OCI-LY7 (cell line): ENCODE measurements around the gene CACNB2. TPM values are rescaled to one million over a fixed set of nuclear protein-coding genes. Genes with fewer than 3 reads are reported as not detected.

Experiments used
- BruUV-seq: library from RNA; stranded (reverse); fragments of 400-500 nt; replicated peaks from 2 replicates; lab custom pipeline; 2021; lab: Mats Ljungman, UMichigan
- CTCF ChIA-PET: fragments of 300-600 bp; sonication (Branson Sonifier 250); formaldehyde crosslinking; loops from one replicate; lab custom pipeline; 2022; ENCODE audit warnings: antibody characterized with exemption; ENCODE audit not compliant: unreplicated experiment; lab: Charles Lee
- POLR2A ChIA-PET: fragments of 300-600 bp; sonication (Branson Sonifier 250); formaldehyde crosslinking; loops from one replicate; lab custom pipeline; 2022; ENCODE audit warnings: antibody characterized with exemption; lab: Charles Lee
- DNase-seq: peaks from one replicate; pipeline ENCODE4 v3.0.0-alpha.2; 2015; ENCODE audit warnings: low spot score
- H2AFZ ChIP-seq: fragments of 200-600 bp; sonication (generic), shearing (Covaris generic); 2 replicates; pipeline ENCODE4 v1.6.1; 2014; ENCODE audit warnings: mild to moderate bottlenecking, antibody characterized with exemption, low read length, moderate library complexity
- H3K27ac ChIP-seq: fragments of 200-600 bp; sonication (generic); 2 replicates; pipeline ENCODE4 v1.5.1; 2014; ENCODE audit warnings: mixed run types, low read depth, mild to moderate bottlenecking, moderate library complexity, low read length, inconsistent platforms; ENCODE audit not compliant: poor library complexity, severe bottlenecking
- H3K36me3 ChIP-seq: fragments of 200-600 bp; sonication (generic); 2 replicates; pipeline ENCODE4 v1.6.1; 2014; ENCODE audit warnings: mild to moderate bottlenecking, antibody characterized with exemption, low read length, moderate library complexity, mixed read lengths; ENCODE audit not compliant: insufficient read depth
- H3K4me1 ChIP-seq: fragments of 200-600 bp; sonication (generic); 2 replicates; pipeline ENCODE4 v1.5.1; 2014; ENCODE audit warnings: mild to moderate bottlenecking, low read length; ENCODE audit not compliant: insufficient read depth, poor library complexity, severe bottlenecking
- H3K4me2 ChIP-seq: fragments of 200-600 bp; sonication (generic); 2 replicates; pipeline ENCODE4 v1.6.1; 2014; ENCODE audit warnings: mild to moderate bottlenecking, low read length
- H3K4me3 ChIP-seq: fragments of 200-600 bp; sonication (generic); 2 replicates; pipeline ENCODE4 v1.5.1; 2014; ENCODE audit warnings: mild to moderate bottlenecking, low read depth, low read length; ENCODE audit not compliant: poor library complexity, severe bottlenecking
- H3K79me2 ChIP-seq: fragments of 200-600 bp; sonication (generic); 2 replicates; pipeline ENCODE4 v1.6.1; 2016; ENCODE audit warnings: low read depth, mild to moderate bottlenecking, low read length, moderate library complexity, mixed read lengths; ENCODE audit not compliant: insufficient read depth
- H3K9me2 ChIP-seq: fragments of 200-600 bp; sonication (generic); 2 replicates; pipeline ENCODE4 v1.6.1; 2016; ENCODE audit warnings: mild to moderate bottlenecking, low read length, mixed read lengths; ENCODE audit not compliant: insufficient read depth
- H3K9me3 ChIP-seq: fragments of 200-600 bp; sonication (generic); 2 replicates; pipeline ENCODE4 v1.6.1; 2014; ENCODE audit warnings: mild to moderate bottlenecking, mixed run types, low read length, mixed read lengths
- H4K20me1 ChIP-seq: fragments of 200-600 bp; sonication (generic); 2 replicates; pipeline ENCODE4 v1.6.1; 2014; ENCODE audit warnings: mild to moderate bottlenecking, antibody characterized with exemption, low read length, moderate library complexity, mixed read lengths; ENCODE audit not compliant: insufficient read depth
- CTCF ChIP-seq: fragments of 200-600 bp; sonication (generic); conservative IDR thresholded peaks from 2 replicates; pipeline ENCODE4 v1.5.1; 2014; ENCODE audit warnings: mild to moderate bottlenecking, antibody characterized with exemption, low read length, moderate library complexity, mixed read lengths
- EZH2phosphoT487 ChIP-seq: fragments of 200-600 bp; sonication (generic); IDR thresholded peaks from 2 replicates; pipeline ENCODE4 v1.6.1; 2018; ENCODE audit warnings: low read depth, borderline replicate concordance, mild to moderate bottlenecking, mixed run types, antibody characterized with exemption, low read length, moderate library complexity, mixed read lengths
- intact Hi-C: fragments of 100-400 bp; cut with micrococcal nuclease; formaldehyde crosslinking; loops from one replicate; pipeline ENCODE4 v1.10.0; 2022; ENCODE audit not compliant: unreplicated experiment
- total RNA-seq, 2 experiments: library from RNA; depleted of rRNA in 1 of 2; stranded (reverse); fragments of >200 nt in 1 of 2; shearing (Covaris generic) in 1 of 2; gene quantifications; 2 replicates each; pipeline ENCODE4 v1.2.3, GENCODE V29; 2014 to 2022

CACNB2 gene
- total RNA-seq, 2 experiments from 2014 or later: not detected

- H3K9me2 ChIP-seq: no peaks in the 10 kb centered on the region
- H3K27ac ChIP-seq: no peak overlapping the region
- BruUV-seq: no TSS peak
- CTCF ChIA-PET: no interaction called here
- no peak overlapping the region for H3K4me2 ChIP-seq
- intact Hi-C loops: no loop called here
- no peak for DNase-seq
- no peak overlapping the region for H2AFZ ChIP-seq
- H3K4me3 ChIP-seq: no peak overlapping the region
- no peaks in the 10 kb centered on the region for H3K79me2 ChIP-seq
- H3K4me1 ChIP-seq: no peaks in the 10 kb centered on the region
- H3K36me3 ChIP-seq: no peaks in the 10 kb centered on the region
- POLR2A ChIA-PET: interaction anchor here (0.7 kb wide), 1 partner anchor 116 kb away, joined by 3 read pairs; no protein-coding TSS in a partner anchor
- H3K9me3 ChIP-seq: no peaks in the 10 kb centered on the region
- TF ChIP-seq EZH2phosphoT487 (no peak), CTCF (no peak)
- no peaks in the 10 kb centered on the region for H4K20me1 ChIP-seq
Measured at GRCh38 chr10:18226336-18226735, 86.1 kb downstream of the CACNB2 start.

GRCh38 chr10:18229826-18230225, 89.6 kb downstream of the CACNB2 start:
- no peaks in the 10 kb centered on the region for H3K36me3 ChIP-seq
- H3K79me2 ChIP-seq: no peaks in the 10 kb centered on the region
- TF ChIP-seq EZH2phosphoT487 (no peak), CTCF (no peak)
- no peak overlapping the region for H2AFZ ChIP-seq
- H3K9me2 ChIP-seq: no peaks in the 10 kb centered on the region
- no peaks in the 10 kb centered on the region for H4K20me1 ChIP-seq
- no peak overlapping the region for H3K4me2 ChIP-seq
- BruUV-seq: no TSS peak
- intact Hi-C loops: no loop called here
- no peak overlapping the region for H3K27ac ChIP-seq
- POLR2A ChIA-PET: no interaction called here
- DNase-seq: no peak
- H3K9me3 ChIP-seq: no peaks in the 10 kb centered on the region
- H3K4me3 ChIP-seq: no peak overlapping the region
- no peaks in the 10 kb centered on the region for H3K4me1 ChIP-seq
- CTCF ChIA-PET: no interaction called here

DNA sequence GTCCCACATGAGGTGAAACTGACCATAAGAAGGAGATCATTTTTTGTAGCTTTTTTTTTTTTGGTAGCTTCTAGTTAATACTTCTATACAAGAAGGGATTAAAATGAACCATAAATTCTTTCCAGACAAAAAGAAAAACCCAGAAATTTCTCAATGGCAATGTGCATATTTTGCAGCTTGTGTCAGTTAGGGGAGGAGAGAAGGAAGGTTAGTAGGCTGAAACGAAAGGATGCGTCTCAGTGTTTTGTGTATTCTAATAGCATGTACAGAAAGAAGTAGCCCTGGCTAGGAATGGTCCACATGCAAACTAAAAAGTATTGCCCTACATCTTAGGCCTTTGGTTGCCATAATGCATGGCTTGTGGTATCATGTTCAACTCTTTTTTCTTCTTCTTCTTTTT, 90.6 kb downstream of the CACNB2 start:
- CTCF ChIA-PET: no interaction called here
- TF ChIP-seq CTCF (no peak), EZH2phosphoT487 (no peak)
- no peak overlapping the region for H3K27ac ChIP-seq
- no peak overlapping the region for H3K4me2 ChIP-seq
- no peaks in the 10 kb centered on the region for H3K9me2 ChIP-seq
- no peak overlapping the region for H3K4me3 ChIP-seq
- no peak overlapping the region for H2AFZ ChIP-seq
- no TSS peak for BruUV-seq
- intact Hi-C loops: no loop called here
- no peaks in the 10 kb centered on the region for H3K4me1 ChIP-seq
- no peaks in the 10 kb centered on the region for H3K9me3 ChIP-seq
- POLR2A ChIA-PET: no interaction called here
- no peaks in the 10 kb centered on the region for H3K79me2 ChIP-seq
- no peaks in the 10 kb centered on the region for H4K20me1 ChIP-seq
- DNase-seq: no peak
- H3K36me3 ChIP-seq: no peaks in the 10 kb centered on the region
